Measurements from ENCODE around the gene AFM. TPM values are rescaled to one million over a fixed set of nuclear protein-coding genes. Genes with fewer than 3 reads are reported as not detected.

The AFM gene, protein sequence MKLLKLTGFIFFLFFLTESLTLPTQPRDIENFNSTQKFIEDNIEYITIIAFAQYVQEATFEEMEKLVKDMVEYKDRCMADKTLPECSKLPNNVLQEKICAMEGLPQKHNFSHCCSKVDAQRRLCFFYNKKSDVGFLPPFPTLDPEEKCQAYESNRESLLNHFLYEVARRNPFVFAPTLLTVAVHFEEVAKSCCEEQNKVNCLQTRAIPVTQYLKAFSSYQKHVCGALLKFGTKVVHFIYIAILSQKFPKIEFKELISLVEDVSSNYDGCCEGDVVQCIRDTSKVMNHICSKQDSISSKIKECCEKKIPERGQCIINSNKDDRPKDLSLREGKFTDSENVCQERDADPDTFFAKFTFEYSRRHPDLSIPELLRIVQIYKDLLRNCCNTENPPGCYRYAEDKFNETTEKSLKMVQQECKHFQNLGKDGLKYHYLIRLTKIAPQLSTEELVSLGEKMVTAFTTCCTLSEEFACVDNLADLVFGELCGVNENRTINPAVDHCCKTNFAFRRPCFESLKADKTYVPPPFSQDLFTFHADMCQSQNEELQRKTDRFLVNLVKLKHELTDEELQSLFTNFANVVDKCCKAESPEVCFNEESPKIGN
- total RNA-seq: not detected in 2 replicates

DNA sequence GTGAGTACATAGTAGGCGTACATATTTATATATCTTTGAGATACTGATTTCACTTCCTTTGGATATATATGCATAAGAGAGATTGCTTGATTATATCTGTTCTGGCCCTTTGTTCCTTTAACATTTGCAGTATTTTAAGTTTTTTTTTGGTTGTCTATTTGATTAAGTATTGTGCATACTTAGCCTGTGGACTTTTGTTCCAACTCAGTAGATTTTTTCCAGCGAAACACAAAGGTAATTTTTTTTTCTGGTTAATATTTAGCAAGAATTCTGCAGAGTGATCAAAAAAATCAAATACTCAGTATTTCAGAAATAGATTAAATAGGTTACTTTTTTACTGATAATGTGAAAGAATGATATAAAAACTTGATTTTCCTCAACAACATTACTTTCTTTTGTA is at the start of gene AFM:
Gene AFM, plus strand, starts transcription at position 388 of the 400 bp plus-strand sequence. CDS start 31 bp downstream, outside the sequence.

DNA sequence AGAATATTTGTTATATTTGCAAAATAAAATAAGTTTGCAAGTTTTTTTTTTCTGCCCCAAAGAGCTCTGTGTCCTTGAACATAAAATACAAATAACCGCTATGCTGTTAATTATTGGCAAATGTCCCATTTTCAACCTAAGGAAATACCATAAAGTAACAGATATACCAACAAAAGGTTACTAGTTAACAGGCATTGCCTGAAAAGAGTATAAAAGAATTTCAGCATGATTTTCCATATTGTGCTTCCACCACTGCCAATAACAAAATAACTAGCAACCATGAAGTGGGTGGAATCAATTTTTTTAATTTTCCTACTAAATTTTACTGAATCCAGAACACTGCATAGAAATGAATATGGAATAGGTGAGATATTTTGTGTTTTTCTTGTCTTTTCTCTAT is 45.6 kb upstream of the AFM start, which contains the start of gene AFP:
Gene AFP, plus strand, starts transcription at position 238 of the 400 bp plus-strand sequence. Its CDS starts 42 bp downstream, at position 280.

Other genes starting within 250 kb of the AFM start
- 36.6 and 37.4 TPM in 2 replicates for gene ANKRD17, start 222.9 kb upstream of the AFM start, total RNA-seq
- not detected in 2 replicates for gene ALB, start 77.5 kb upstream of the AFM start, total RNA-seq
- 0.29 and 0.75 TPM in 2 replicates for gene AFP, start 45.5 kb upstream of the AFM start, total RNA-seq
- not detected in 2 replicates for gene RASSF6, start 138.7 kb downstream of the AFM start, total RNA-seq